ENCODE data around the gene JARID2. TPM values are rescaled to one million over a fixed set of nuclear protein-coding genes. Genes with fewer than 3 reads are reported as not detected.

Gene JARID2
- total and polyA plus RNA-seq, 2 of the 13 experiments (the other 11 are each of a cell fraction or from before 2014, with no cell fraction given): 7.5 to 10.3 TPM

DNA sequence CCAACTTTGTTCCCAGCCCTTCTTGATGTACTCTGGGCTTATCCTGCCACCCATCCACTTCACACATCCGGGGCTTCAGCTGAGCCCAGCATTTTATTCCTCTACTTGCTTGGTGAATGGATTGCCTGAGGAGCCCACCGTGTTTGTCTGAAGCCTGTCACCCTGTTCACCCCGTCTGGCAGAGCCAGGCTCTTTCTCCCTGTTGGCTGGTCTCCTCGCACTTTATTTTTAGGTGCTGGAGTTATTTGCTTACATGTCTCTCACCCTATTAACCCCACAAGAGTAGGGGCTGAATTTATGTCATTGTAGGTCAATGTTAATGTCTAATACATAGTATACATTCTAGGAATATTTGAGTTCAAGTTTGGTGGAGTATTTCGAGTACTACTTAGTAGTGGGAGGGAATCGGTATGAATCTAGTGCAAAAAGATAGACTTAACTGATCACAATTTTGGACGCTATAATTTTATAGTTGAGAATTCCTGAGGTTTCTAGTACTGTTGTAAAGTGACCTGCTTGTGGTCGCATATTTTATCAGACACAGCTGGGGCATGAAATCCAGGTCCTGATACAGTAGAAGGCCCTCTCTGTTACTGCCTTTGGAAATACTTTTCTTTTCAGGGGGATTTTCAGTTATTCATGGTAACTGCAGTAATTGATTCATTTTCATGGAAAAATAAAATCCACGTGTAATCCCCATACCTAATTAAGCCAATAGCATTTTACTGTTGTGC is 10.8 kb downstream of the JARID2 start:
- H3K4me1 ChIP-seq (ENCODE audit: insufficient read depth, low read length): peaks cover 16% of the 10 kb centered on the region; the same call in 1 of the 2 replicates
- no peak overlapping the region for H2AFZ ChIP-seq (ENCODE audit: low read length)
- peaks cover 92% of the 10 kb centered on the region for H3K79me2 ChIP-seq (ENCODE audit: insufficient read depth, low read length)
- H3K4me2 ChIP-seq (ENCODE audit: low read depth, low read length): no peak overlapping the region
- no peak overlapping the region for H3K4me3 ChIP-seq (replicated peaks in 1 of 3; ENCODE audit: insufficient read depth in 1 of 3, low read depth in 2 of 3, low read length in 3 of 3)
- intact Hi-C loops (cut with micrococcal nuclease; ENCODE audit: unreplicated experiment) (no loop called here), in situ Hi-C loops (cut with HindIII; ENCODE audit: extremely low pct_ligation_motif_present, low pct_unique_long_range_greater_than_20kb) (no loop called here)
- no peak overlapping the region for H3K27ac ChIP-seq (ENCODE audit: extremely low read length, insufficient read depth, low read length)
- POLR2A ChIA-PET: no interaction called here
- CTCF ChIA-PET (ENCODE audit: low intra/inter-chr PET ratio, low total read pairs): no interaction called here
- no peak for ATAC-seq
- no peaks in the 10 kb centered on the region for H3K9me3 ChIP-seq (ENCODE audit: low read length)
- TF ChIP-seq ZNF782 (CRISPR knock-in tag; IDR thresholded peaks at IDR 0.05; ENCODE audit: borderline replicate concordance) (no peak), RNF2 (conservative IDR thresholded peaks at IDR 0.05; ENCODE audit: low read depth) (no peak), KDM5B (CRISPR knock-in tag; IDR thresholded peaks at IDR 0.05; ENCODE audit: borderline replicate concordance) (no peak), ZMYM4 (CRISPR knock-in tag; IDR thresholded peaks at IDR 0.05) (no peak), SAFB2 (CRISPR knock-in tag; IDR thresholded peaks at IDR 0.05; ENCODE audit: borderline replicate concordance, low read depth) (no peak), RFX5 (IDR thresholded peaks at IDR 0.05; ENCODE audit: low read depth, low read length) (no peak), HES4 (CRISPR knock-in tag; IDR thresholded peaks at IDR 0.05; ENCODE audit: borderline replicate concordance) (no peak), TAF1 (CRISPR knock-in tag; IDR thresholded peaks at IDR 0.05) (no peak), STAT5B (CRISPR knock-in tag; IDR thresholded peaks at IDR 0.05) (no peak), CREM (IDR thresholded peaks at IDR 0.05) (no peak), CREM (CRISPR knock-in tag; IDR thresholded peaks at IDR 0.05) (no peak), ZNF253 (CRISPR knock-in tag; IDR thresholded peaks at IDR 0.05; ENCODE audit: borderline replicate concordance) (no peak), ZNF230 (CRISPR knock-in tag; IDR thresholded peaks at IDR 0.05) (no peak), ZNF180 (CRISPR knock-in tag; IDR thresholded peaks at IDR 0.05; ENCODE audit: borderline replicate concordance, low read depth) (no peak), POGZ (CRISPR knock-in tag; IDR thresholded peaks at IDR 0.05) (no peak)
- TF ChIP-seq, protein P1, sequence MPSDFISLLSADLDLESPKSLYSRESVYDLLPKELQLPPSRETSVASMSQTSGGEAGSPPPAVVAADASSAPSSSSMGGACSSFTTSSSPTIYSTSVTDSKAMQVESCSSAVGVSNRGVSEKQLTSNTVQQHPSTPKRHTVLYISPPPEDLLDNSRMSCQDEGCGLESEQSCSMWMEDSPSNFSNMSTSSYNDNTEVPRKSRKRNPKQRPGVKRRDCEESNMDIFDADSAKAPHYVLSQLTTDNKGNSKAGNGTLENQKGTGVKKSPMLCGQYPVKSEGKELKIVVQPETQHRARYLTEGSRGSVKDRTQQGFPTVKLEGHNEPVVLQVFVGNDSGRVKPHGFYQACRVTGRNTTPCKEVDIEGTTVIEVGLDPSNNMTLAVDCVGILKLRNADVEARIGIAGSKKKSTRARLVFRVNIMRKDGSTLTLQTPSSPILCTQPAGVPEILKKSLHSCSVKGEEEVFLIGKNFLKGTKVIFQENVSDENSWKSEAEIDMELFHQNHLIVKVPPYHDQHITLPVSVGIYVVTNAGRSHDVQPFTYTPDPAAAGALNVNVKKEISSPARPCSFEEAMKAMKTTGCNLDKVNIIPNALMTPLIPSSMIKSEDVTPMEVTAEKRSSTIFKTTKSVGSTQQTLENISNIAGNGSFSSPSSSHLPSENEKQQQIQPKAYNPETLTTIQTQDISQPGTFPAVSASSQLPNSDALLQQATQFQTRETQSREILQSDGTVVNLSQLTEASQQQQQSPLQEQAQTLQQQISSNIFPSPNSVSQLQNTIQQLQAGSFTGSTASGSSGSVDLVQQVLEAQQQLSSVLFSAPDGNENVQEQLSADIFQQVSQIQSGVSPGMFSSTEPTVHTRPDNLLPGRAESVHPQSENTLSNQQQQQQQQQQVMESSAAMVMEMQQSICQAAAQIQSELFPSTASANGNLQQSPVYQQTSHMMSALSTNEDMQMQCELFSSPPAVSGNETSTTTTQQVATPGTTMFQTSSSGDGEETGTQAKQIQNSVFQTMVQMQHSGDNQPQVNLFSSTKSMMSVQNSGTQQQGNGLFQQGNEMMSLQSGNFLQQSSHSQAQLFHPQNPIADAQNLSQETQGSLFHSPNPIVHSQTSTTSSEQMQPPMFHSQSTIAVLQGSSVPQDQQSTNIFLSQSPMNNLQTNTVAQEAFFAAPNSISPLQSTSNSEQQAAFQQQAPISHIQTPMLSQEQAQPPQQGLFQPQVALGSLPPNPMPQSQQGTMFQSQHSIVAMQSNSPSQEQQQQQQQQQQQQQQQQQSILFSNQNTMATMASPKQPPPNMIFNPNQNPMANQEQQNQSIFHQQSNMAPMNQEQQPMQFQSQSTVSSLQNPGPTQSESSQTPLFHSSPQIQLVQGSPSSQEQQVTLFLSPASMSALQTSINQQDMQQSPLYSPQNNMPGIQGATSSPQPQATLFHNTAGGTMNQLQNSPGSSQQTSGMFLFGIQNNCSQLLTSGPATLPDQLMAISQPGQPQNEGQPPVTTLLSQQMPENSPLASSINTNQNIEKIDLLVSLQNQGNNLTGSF (CRISPR knock-in tag; IDR thresholded peaks at IDR 0.05): no peak
- WGBS (ENCODE audit: low lambda C conversion rate): 93% methylated on average over 9 of the region's 9 CpGs
- peaks cover 10% of the 10 kb centered on the region; the same call in 1 of the 2 replicates for H4K20me1 ChIP-seq (ENCODE audit: insufficient read depth, low read length)
- no peaks in the 10 kb centered on the region for H3K27me3 ChIP-seq (ENCODE audit: control insufficient read depth in 1 of 2, insufficient read depth in 2 of 2, low read length in 2 of 2)
- FAIRE-seq: no peak
- DNase-seq (ENCODE audit: low spot score): no peak
- no peak overlapping the region for H3K9ac ChIP-seq (ENCODE audit: insufficient read depth, low read depth, low read length)
- no peaks in the 10 kb centered on the region; a peak in 1 of 5 replicates for H3K36me3 ChIP-seq (replicated peaks in 1 of 2; ENCODE audit: control insufficient read depth in 1 of 2, insufficient read depth in 2 of 2, low read length in 2 of 2)
- no TSS peak for BruUV-seq (replicated peaks)

Measured in HepG2 (cell line).